B cell (primary cell): ENCODE measurements around the gene HOMER2.

Experiments used
- CTCF ChIP-seq: fragments of 200-600 bp; IDR thresholded peaks from one replicate; pipeline ENCODE4 v1.8.0; 2022; ENCODE audit warnings: antibody characterized with exemption, mild to moderate bottlenecking
- EZH2 ChIP-seq: IDR thresholded peaks from 2 replicates; pipeline ENCODE4 v1.6.1; 2012; ENCODE audit warnings: borderline replicate concordance, low read depth, mild to moderate bottlenecking, moderate library complexity, low read length; ENCODE audit not compliant: insufficient read depth, poor library complexity, severe bottlenecking

- TF ChIP-seq EZH2, result no peak
- TF ChIP-seq CTCF, result no peak
These were observed 2.2 kb downstream of the HOMER2 start for GRCh38 chr15:82950295-82950694.
